BLaER1 (cell line): Measurements from ENCODE around the gene VSIR.

Source experiments
- H3K27ac ChIP-seq: shearing (Covaris generic); formaldehyde crosslinking; 2 replicates; pipeline ENCODE4 v1.8.1; 2022
- H3K27me3 ChIP-seq: shearing (Covaris generic); formaldehyde crosslinking; 2 replicates; pipeline ENCODE4 v1.8.1; 2022
- H3K36me3 ChIP-seq: shearing (Covaris generic); formaldehyde crosslinking; 2 replicates; pipeline ENCODE4 v1.8.1; 2022
- H3K4me1 ChIP-seq: shearing (Covaris generic); formaldehyde crosslinking; 2 replicates; pipeline ENCODE4 v1.8.1; 2022
- H3K4me2 ChIP-seq: shearing (Covaris generic); formaldehyde crosslinking; 2 replicates; pipeline ENCODE4 v1.8.1; 2022
- H3K4me3 ChIP-seq: shearing (Covaris generic); formaldehyde crosslinking; 2 replicates; pipeline ENCODE4 v1.8.1; 2022
- H3K9ac ChIP-seq: shearing (Covaris generic); formaldehyde crosslinking; 2 replicates; pipeline ENCODE4 v1.8.1; 2022
- H3K9me3 ChIP-seq: shearing (Covaris generic); formaldehyde crosslinking; 2 replicates; pipeline ENCODE4 v1.8.1; 2022
- H4K20me1 ChIP-seq: shearing (Covaris generic); formaldehyde crosslinking; 2 replicates; pipeline ENCODE4 v1.8.1; 2022
- Cebpa-rat ChIP-seq: shearing (Covaris generic); IDR thresholded peaks from 2 replicates; pipeline ENCODE4 v1.8.1; 2022

The VSIR gene

GRCh38 chr10:71710519-71710918 lies 62.8 kb downstream of the VSIR start:
- H3K4me1 ChIP-seq, result peaks cover 75% of the 10 kb centered on the region
- no peak for TF ChIP-seq Cebpa-rat
- no peak overlapping the region for H3K27ac ChIP-seq
- H3K9me3 ChIP-seq, result no peaks in the 10 kb centered on the region
- H4K20me1 ChIP-seq, result no peaks in the 10 kb centered on the region
- H3K27me3 ChIP-seq, result no peaks in the 10 kb centered on the region
- no peak overlapping the region for H3K4me3 ChIP-seq
- H3K9ac ChIP-seq, result no peak overlapping the region
- 0 out of 2 replicates have a peak overlapping the region, but pooled peaks have one; percentile 16 for H3K4me2 ChIP-seq
- no peaks in the 10 kb centered on the region for H3K36me3 ChIP-seq

GRCh38 chr10:71708897-71709882 lies 64.1 kb downstream of the VSIR start:
- Histone ChIP-seq H3K9ac (no peak overlapping the region), H3K27me3 (no peaks in the 10 kb centered on the region), H3K4me3 (no peak overlapping the region), H3K9me3 (no peaks in the 10 kb centered on the region), H4K20me1 (no peaks in the 10 kb centered on the region), H3K36me3 (no peaks in the 10 kb centered on the region), H3K4me2 (peak overlapping the region; percentile 16; the same call in 1 of the 2 replicates), H3K27ac (no peak overlapping the region), H3K4me1 (peaks cover 61% of the 10 kb centered on the region)
- no peak for TF ChIP-seq Cebpa-rat

GRCh38 chr10:71708301-71708703 lies 65.0 kb downstream of the VSIR start:
- Histone ChIP-seq H3K4me2 (peak overlapping the region; percentile 23), H3K9me3 (no peaks in the 10 kb centered on the region), H3K4me3 (no peak overlapping the region), H3K27ac (no peak overlapping the region), H3K36me3 (no peaks in the 10 kb centered on the region), H4K20me1 (no peaks in the 10 kb centered on the region), H3K9ac (no peak overlapping the region), H3K27me3 (no peaks in the 10 kb centered on the region), H3K4me1 (peaks cover 53% of the 10 kb centered on the region)
- no peak for TF ChIP-seq Cebpa-rat

GRCh38 chr10:71707240-71707789 lies 66.0 kb downstream of the VSIR start:
- Histone ChIP-seq H3K9ac (no peak overlapping the region), H3K4me1 (peaks cover 43% of the 10 kb centered on the region), H3K27ac (0 out of 2 replicates have a peak overlapping the region, but pooled peaks have one; percentile 28), H3K4me2 (peak overlapping the region; percentile 23; the same call in 1 of the 2 replicates), H3K4me3 (no peak overlapping the region), H4K20me1 (no peaks in the 10 kb centered on the region), H3K36me3 (no peaks in the 10 kb centered on the region), H3K27me3 (no peaks in the 10 kb centered on the region), H3K9me3 (no peaks in the 10 kb centered on the region)
- TF ChIP-seq Cebpa-rat, result no peak

- Histone ChIP-seq H3K9ac (no peak overlapping the region), H3K36me3 (no peaks in the 10 kb centered on the region), H3K27ac (no peak overlapping the region), H3K4me1 (peaks cover 34% of the 10 kb centered on the region), H3K4me3 (no peak overlapping the region), H4K20me1 (no peaks in the 10 kb centered on the region), H3K27me3 (no peaks in the 10 kb centered on the region), H3K9me3 (no peaks in the 10 kb centered on the region), H3K4me2 (no peak overlapping the region)
- no peak for TF ChIP-seq Cebpa-rat
These were observed 66.9 kb downstream of the VSIR start for GRCh38 chr10:71706216-71707121.

GRCh38 chr10:71705582-71705981 lies 67.7 kb downstream of the VSIR start:
- Histone ChIP-seq H3K27ac (no peak overlapping the region), H3K9ac (no peak overlapping the region), H3K36me3 (no peaks in the 10 kb centered on the region), H3K4me1 (peaks cover 33% of the 10 kb centered on the region), H3K9me3 (no peaks in the 10 kb centered on the region), H3K4me3 (no peak overlapping the region), H3K27me3 (no peaks in the 10 kb centered on the region), H3K4me2 (no peak overlapping the region), H4K20me1 (no peaks in the 10 kb centered on the region)
- TF ChIP-seq Cebpa-rat, result no peak

- Histone ChIP-seq H3K4me2 (no peak overlapping the region), H3K9me3 (no peaks in the 10 kb centered on the region), H3K27ac (no peak overlapping the region), H3K4me3 (no peak overlapping the region), H4K20me1 (no peaks in the 10 kb centered on the region), H3K27me3 (no peaks in the 10 kb centered on the region), H3K4me1 (peaks cover 31% of the 10 kb centered on the region), H3K9ac (no peak overlapping the region), H3K36me3 (no peaks in the 10 kb centered on the region)
- TF ChIP-seq Cebpa-rat, result no peak
These were observed 68.5 kb downstream of the VSIR start for GRCh38 chr10:71704816-71705215.

GRCh38 chr10:71703577-71703976 lies 69.7 kb downstream of the VSIR start:
- Histone ChIP-seq H3K27ac (no peak overlapping the region), H3K9me3 (no peaks in the 10 kb centered on the region), H3K4me3 (no peak overlapping the region), H3K4me1 (peaks cover 19% of the 10 kb centered on the region), H3K27me3 (no peaks in the 10 kb centered on the region), H3K9ac (no peak overlapping the region), H4K20me1 (no peaks in the 10 kb centered on the region), H3K36me3 (no peaks in the 10 kb centered on the region), H3K4me2 (no peak overlapping the region)
- TF ChIP-seq Cebpa-rat, result no peak

- Histone ChIP-seq H4K20me1 (no peaks in the 10 kb centered on the region), H3K27me3 (no peaks in the 10 kb centered on the region), H3K4me2 (no peak overlapping the region), H3K4me3 (no peak overlapping the region), H3K9ac (no peak overlapping the region; the same call in 1 of the 2 replicates), H3K27ac (no peak overlapping the region), H3K36me3 (no peaks in the 10 kb centered on the region), H3K9me3 (no peaks in the 10 kb centered on the region), H3K4me1 (peaks cover 18% of the 10 kb centered on the region)
- TF ChIP-seq Cebpa-rat, result no peak
These were observed 71.7 kb downstream of the VSIR start for GRCh38 chr10:71701496-71702132.
